DND-41 (cell line): ENCODE data around the gene SLC22A24.

Experiments
- CTCF ChIP-seq: IDR thresholded peaks from 2 replicates; pipeline ENCODE4 v1.5.1; 2012; ENCODE audit warnings: borderline replicate concordance, low read length, moderate library complexity, mild to moderate bottlenecking; ENCODE audit not compliant: poor library complexity, severe bottlenecking; ENCODE audit errors: extremely low read depth
- EZH2 ChIP-seq: IDR thresholded peaks from 3 replicates; pipeline ENCODE4 v1.6.1; 2012; ENCODE audit warnings: borderline replicate concordance, low read depth, mild to moderate bottlenecking, moderate library complexity, low read length, inconsistent platforms; ENCODE audit not compliant: severe bottlenecking

DNA sequence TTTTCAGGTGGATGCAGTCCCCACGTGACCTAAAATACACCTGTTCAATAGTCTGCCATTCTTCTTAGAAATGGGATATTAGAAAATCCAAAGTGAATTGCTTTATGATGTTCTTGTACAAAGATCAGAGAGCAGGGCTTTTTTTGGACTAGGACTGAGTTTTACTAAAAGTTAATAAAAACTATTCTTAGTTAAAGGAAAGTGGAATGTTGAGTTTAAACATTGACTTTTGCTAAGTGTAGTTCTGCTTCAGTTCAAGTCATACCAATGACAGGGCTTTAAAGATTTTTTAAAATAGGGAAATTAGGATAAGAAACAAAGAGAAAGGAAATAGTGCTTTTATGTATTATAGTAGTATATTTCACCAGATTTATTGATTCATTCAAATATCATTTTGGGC lies at the start of gene SLC22A24:
- TF ChIP-seq CTCF: no peak
- no peak for TF ChIP-seq EZH2
